Retinal pigment epithelial cell (primary cell): Measurements from ENCODE around the gene MON1B.

Experiments used
- DNase-seq: peaks from one replicate; pipeline ENCODE4 v3.0.0-alpha.2; 2010; ENCODE audit warnings: low read depth
- H3K4me3 ChIP-seq: 2 replicates; pipeline ENCODE4 v1.5.1; 2011; ENCODE audit warnings: mild to moderate bottlenecking, low read length, control low read depth, moderate library complexity
- CTCF ChIP-seq: conservative IDR thresholded peaks from 2 replicates; pipeline ENCODE4 v1.5.1; 2011; ENCODE audit warnings: low read depth, low read length, control low read depth, inconsistent platforms

MON1B gene

GRCh38 chr16:77199211-77199610 lies 8.2 kb downstream of the MON1B start, which contains the start of gene SYCE1L:
TSS of gene SYCE1L (plus strand) at chr16:77199408. CDS start at chr16:77199452, 44 bp downstream.
- no peak within 1 kb of the TSS for H3K4me3 ChIP-seq
- TF ChIP-seq CTCF: no peak
- no peak for DNase-seq

- no peak overlapping the region for H3K4me3 ChIP-seq
- TF ChIP-seq CTCF: no peak
- DNase-seq: no peak
Observed at GRCh38 chr16:77206533-77206932, 15.5 kb downstream of the MON1B start.

- DNase-seq: no peak
- no peak overlapping the region for H3K4me3 ChIP-seq
- TF ChIP-seq CTCF: no peak
Observed at GRCh38 chr16:77207030-77207429, 16.0 kb downstream of the MON1B start.

GRCh38 chr16:77208382-77208781 lies 17.4 kb downstream of the MON1B start:
- no peak for TF ChIP-seq CTCF
- no peak overlapping the region for H3K4me3 ChIP-seq
- DNase-seq: no peak

- H3K4me3 ChIP-seq: peak overlapping the region; percentile 63
Observed at GRCh38 chr16:77211880-77212740, 21.1 kb downstream of the MON1B start.

GRCh38 chr16:77212741-77213541 lies 22.0 kb downstream of the MON1B start:
- H3K4me3 ChIP-seq: peak overlapping the region; percentile 63
- no peak for DNase-seq
- no peak for TF ChIP-seq CTCF

More at GRCh38 chr16:77211880-77212740, 21.1 kb downstream of the MON1B start:
- no peak for DNase-seq
- TF ChIP-seq CTCF: no peak
